DOHH2 (cell line): ENCODE measurements around the gene LRCH1.

ENCODE experiments used
- EZH2phosphoT487 ChIP-seq: fragments of 200-600 bp; sonication (generic); IDR thresholded peaks from 2 replicates; pipeline ENCODE4 v1.6.1; 2017; ENCODE audit warnings: borderline replicate concordance, mild to moderate bottlenecking, antibody characterized with exemption, low read length, moderate library complexity, mixed read lengths
- TF ChIP-seq, protein P1 (sequence below): fragments of 200-600 bp; sonication (generic); IDR thresholded peaks from one replicate; pipeline ENCODE4 v1.5.1; 2014; ENCODE audit warnings: antibody characterized with exemption, mild to moderate bottlenecking, low read depth, low read length; ENCODE audit not compliant: poor library complexity, severe bottlenecking

DNA sequence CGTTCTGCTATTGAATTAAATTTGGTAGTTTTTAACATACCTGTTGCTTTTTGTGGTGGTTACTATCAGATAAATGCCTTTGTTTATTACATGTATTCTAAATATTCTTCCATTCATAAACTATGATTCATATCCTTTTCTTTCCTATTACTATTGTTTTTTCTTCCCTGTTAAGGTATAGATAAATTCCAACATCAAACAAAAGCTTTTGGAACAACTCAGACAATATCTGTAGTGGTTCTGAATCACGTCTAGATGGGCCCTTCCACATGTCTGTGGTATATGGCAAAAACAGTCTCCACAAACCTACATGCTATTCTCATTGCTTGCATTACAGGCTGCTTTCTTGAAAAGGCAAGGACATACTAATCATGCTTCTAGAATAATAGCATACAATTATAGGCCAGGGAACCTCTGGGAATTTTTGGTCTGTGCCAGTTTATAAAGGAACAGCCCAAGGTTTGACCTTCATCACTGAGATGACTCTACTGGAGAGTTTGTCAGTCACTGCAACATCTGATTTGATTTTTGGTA is 6.4 kb downstream of the LRCH1 start:
- TF ChIP-seq, protein P1, sequence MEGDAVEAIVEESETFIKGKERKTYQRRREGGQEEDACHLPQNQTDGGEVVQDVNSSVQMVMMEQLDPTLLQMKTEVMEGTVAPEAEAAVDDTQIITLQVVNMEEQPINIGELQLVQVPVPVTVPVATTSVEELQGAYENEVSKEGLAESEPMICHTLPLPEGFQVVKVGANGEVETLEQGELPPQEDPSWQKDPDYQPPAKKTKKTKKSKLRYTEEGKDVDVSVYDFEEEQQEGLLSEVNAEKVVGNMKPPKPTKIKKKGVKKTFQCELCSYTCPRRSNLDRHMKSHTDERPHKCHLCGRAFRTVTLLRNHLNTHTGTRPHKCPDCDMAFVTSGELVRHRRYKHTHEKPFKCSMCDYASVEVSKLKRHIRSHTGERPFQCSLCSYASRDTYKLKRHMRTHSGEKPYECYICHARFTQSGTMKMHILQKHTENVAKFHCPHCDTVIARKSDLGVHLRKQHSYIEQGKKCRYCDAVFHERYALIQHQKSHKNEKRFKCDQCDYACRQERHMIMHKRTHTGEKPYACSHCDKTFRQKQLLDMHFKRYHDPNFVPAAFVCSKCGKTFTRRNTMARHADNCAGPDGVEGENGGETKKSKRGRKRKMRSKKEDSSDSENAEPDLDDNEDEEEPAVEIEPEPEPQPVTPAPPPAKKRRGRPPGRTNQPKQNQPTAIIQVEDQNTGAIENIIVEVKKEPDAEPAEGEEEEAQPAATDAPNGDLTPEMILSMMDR = no peak
- no peak for TF ChIP-seq EZH2phosphoT487
